Measurements from ENCODE around the gene FRAS1.
A peak's percentile ranks its signal among the peaks of the same experiment; 100 is the strongest.
"Not testable (repeated sequence)": the region's sequence is repeated elsewhere in the genome, so short reads cannot be mapped to it uniquely, and the experiment has no call there.

Gene FRAS1

DNA sequence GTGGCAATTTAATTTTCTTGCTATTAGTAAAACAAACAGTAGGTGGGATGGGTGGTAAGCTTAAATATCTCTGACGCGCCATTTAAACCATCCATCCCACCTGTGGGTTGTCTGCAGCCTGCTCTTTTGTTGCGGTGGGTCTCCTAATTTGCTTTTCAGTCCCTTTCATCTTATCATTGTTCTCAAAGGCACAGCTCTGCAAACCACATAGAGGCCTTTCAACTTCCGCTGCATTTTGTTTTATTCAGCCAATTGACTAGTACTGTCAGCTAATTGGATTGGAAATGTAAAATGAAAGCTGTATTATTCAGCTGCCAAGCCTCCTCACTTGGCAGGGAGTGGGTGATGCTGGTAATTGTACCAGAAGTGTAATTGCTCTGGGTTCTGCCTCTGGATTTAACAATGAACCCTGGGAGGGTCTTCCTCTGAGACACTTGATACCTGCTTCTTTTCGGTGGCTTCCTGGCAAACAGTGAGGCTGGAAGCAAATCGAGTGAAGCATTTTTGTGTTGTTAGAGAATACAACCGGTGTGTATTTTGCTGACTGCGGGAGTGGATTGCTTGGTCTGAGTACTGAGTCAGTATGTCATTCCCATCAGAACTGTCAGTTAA is 165.6 kb downstream of the FRAS1 start:
- DNase-seq: no peak

DNA sequence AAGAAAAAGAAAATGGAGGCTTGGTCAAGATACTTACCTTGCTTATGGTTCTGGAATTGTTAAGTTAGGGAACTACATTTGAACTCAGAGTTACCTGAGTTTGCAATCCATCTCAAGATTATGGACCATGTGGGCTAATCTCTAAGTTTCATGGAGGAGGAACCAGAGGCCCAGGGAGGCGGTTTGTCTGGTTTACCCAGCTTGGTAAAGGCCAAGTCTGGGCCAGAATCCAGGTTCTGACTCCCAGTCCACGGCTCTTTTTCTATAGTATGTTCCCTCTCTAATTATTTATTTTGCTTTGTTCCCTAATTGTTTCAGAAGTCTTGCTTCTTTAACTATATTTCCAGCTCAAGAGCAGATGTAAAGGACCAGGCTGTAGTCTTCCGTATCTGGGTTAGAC is 168.1 kb downstream of the FRAS1 start:
- no peak for DNase-seq

DNA sequence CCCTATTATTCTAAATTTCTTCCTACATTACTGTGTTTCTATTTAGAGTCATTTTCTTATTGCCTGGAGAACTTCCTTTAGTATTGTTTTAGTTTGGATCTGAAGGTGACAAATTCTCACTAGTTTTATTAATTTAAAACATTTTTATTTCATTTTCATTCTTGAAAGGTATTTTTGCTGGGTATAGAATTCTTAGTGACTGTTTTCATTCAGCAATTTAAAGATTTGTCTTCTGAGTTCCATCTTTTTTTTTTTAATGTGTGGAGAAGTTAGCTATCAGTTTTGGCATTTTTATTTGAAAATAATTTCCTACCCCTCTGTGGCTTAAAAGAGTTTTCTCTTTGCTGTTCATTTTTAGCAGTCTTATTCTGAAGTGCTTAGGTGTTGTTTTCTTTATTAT is 169.2 kb downstream of the FRAS1 start:
- DNase-seq: no peak

DNA sequence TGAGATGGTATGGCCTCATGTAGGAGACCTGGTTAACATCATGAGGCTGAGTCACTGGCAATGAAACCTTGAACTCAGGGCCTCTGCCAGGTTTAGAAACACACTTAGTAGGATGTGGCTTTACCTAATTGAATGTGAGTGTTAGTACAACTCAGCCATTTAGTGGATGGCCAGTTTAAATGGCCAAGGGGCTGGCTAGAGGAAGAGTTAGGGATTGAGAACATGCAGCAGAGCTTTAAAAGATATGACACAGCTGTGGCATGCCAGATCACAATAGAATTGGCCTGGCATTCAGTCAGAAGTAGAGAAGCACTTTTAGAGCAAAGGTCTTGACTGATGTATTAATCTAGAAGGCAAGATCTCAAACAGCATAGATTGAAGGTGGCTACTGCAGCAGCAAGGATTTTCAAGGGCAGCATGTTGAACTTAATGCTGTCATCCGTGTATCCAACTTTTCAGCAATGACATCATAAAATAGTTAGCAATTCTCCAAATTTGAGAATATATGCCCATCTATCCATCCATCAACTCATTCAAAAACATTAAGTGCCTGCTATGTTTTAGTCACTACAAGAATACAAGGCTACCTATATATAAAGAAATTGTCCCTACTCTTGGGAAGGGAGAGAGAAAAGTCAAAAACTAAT is 170.4 kb downstream of the FRAS1 start:
- DNase-seq: no peak

DNA sequence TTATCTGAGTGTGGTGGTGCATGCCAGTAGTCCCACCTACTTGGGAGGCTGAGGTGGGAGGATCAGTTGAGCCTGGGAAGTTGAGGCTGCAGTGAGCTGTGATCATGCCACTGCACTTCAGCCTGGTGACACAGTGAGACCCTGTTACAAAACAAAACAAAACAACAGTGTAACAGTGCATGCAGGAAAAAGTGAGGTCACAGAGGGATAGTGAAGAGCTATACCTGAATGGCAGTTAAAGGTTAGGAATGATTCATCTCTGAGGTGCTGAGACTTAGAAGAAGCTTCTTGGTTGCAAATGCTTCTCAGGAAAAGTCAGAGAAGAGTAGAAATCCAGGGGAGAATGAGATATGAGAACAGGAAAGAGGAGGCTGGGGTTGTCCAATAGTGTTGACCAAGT is 178.7 kb downstream of the FRAS1 start:
- DNase-seq: no peak

DNA sequence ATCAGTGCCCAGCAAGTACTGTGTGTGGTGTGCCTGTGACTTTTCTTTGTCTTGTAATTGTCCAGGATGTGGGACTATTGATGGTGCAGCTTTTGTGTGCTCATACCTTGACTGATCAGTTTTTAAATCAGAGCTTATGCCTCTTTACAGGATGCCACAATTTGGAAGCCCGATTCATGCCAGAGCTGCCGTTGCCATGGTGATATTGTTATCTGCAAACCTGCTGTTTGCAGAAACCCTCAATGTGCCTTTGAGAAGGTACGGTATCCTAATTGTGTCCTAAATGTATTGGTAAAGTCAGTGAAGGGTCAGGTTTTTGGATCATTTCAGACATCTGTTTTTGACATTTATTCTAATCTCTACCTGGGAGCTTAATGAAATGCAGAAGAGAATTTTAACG is 180.2 kb downstream of the FRAS1 start:
- DNase-seq: no peak

DNA sequence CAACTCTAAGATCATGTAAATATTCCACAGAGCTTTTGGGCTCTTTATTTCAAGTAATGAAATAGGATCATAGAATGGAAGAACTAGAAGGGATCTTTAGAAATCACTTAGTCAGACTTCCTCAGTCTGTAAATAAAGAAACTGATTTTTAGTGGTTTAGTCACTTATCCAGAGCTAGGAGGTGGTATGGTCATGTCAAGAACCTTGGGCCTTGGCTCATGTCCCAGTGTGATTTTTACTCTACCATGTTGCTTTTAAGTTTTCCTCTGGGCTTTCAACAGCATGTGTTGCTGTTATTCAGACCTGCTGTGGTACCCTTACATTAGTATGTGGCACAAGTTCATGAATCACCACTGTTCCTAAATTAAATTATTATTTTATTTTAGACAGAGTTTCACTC is 184.9 kb downstream of the FRAS1 start:
- no peak for DNase-seq

DNA sequence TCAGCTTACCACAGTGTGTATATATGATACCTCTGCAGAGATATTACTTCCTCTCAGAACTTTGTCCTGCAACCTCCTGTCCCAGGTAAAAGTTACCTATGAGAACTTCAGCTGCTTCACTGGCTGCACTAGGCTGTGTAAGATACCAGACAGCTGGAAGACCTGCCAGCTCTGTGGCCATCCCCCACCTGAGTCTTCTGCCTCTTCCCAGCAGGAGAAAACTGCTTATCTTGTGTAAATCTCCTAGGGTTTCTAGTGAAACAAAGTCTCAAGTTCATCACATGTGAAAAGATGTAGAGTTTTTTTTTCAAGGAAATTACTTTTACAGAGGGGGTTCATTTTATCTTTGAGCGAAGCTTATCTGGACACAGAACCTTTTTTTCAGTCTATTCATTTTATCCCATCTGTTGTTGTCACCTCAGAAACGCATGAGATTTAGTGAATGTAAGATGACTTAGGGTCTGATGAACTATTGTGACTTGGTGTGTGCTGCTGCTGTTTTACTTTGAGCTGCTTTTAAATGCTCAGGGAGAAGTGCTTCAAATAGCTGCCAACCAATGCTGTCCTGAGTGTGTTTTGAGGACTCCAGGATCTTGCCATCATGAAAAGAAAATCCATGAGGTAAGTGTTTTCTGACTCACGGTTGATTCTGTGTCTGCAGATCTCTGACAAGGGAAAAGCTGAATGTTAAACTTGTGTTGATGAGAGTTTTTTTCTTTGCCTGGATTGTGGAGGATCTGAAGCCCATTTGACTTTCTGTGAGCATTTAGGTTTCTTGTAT is 187.8 kb downstream of the FRAS1 start:
- DNase-seq: no peak

DNA sequence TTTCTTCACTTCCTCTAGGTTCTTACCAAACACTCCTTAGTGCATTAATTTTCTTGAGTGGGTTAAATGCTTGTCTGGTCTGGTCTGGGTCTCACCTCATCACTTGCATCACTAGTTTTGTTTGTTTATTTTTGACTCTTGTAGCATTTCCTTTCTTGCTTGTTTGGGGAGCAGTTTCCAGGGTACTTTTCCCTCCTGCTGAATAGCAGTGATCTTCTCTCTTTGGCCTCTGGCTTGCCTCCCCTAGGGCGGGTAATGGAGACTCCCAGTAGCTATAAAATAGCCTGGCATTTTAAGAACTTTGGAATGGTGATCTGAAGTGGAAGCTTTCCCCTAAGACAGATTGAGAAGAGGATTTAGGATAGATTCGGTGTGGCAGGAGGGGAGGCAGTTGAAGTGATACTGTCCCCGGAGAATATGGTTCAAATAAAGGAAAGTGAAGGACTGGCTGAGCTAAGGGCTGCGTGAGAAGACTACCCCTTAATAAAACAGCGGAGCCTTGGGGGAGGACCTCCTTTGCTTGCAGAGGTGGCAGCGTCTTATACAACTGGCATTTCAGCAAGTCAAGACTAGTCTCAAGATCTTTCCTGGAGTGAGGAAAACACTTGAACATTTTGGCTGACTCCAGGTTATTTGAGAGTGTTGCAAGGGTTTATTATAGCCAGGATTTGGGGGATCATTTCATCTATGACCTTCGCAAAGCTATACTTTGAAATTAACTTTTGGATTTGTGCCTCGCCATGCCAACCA is 190.6 kb downstream of the FRAS1 start:
- no peak for DNase-seq

DNA sequence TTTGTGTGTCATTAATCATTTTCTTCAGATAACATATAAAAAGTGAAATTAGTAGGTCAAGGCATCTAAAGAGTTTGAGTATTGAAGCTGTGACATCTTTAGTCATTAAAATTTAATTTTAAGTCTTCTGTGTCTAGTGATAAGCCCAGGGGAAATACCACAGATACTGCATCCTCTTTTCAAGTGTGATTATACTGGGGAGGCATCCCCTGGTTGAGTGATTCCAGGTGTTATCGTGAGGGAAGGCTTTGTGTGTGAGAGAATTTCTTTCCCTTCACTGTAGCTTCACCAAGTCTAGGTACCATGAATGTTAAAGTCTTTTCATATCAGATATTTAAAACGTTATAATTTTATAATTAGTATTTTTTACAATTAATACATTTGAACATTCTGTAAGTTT is 193.4 kb downstream of the FRAS1 start:
- DNase-seq: no peak

DNA sequence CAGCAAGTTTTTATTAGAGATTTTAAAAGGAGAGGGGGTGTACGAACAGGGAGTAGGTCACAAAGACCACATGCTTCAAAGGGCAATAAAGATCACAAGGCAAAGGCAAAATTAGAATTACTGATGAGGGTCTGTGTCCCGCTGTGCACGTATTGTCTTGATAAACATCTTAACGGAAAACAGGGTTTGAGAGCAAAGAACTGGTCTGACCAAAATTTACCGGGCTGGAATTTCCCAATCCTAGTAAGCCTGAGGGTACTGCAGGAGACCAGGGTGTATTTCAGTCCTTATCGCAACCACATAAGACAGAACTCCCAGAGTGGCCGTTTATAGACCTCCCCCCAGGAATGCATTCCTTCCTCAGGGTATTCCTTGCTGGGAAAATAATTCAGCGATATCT is 195.7 kb downstream of the FRAS1 start:
- not testable (repeated sequence) for DNase-seq

DNA sequence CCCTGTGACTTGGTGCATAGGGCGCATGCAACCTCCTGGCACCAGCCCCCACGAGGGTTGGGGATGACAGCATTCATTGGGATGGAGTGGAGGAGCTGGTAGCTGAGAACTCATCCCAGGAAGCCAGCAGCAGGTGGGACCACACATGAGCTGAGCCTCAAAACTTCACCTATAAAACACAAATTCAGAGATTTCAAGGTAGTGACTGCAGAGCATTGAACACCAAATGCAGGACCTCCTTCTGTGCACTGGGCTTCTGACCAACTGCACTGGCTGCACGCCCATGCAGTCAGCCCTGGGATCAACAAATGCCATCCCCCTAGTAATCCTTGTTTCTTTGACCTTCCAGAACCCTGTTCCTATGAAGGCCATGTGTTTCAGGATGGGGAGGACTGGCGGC is 197.8 kb downstream of the FRAS1 start:
- DNase-seq: no peak

DNA sequence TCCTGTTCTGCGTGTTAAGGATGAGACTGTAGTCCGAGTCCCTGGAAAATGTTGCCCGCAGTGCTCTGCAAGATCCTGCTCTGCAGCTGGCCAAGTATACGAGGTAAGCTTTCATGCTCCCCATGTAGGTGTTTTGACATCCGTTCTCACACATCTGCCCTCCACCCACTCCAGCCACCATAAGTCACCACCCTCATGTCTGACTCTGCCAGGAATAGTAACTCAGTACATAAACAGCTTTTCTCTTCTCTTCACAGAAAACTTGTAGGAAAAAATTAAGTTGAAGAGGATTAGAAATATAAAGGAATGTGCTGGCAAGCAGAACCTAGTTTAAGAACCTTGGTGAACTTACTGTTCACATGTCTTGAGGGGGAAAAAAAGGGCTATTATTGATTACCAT is 207.9 kb downstream of the FRAS1 start:
- no peak for DNase-seq

DNA sequence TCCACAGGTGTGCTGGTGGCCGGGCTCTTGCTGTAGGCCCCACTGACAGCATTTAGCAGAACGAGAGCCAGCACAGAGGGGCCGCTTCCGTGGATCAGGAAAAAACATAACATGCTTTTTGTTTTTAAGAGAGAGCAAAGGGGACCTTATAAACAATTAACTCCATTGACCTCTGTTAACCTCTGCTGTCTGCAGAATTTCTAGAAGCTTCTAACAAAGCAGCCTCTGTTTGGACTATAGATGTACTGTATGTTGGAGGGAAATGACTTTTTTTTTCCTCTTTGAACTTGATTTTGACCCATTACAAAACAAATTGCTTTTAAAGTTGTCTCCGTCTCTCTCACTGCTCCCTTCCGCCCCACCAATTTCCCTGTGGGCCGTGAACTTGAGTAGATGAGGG is 210.7 kb downstream of the FRAS1 start:
- DNase-seq: no peak

DNA sequence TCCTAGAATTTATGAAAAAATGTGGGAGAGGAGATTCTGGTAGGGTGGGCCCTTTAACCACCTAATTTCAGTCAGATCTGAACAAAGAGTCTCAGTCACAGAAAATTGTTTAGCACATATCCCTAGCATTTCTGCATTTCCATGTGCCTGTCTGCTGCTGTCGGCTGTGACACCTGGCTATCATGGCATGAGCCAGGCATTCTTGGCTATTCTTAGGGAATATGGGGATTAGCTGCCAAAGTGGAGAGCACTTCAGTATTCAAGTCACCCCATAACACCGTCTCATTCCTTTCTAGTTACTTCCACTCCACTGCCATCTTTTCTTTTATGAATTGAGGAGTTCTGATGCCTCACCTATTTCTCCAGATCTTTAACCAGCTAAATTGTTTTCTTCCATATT is 211.5 kb downstream of the FRAS1 start:
- DNase-seq: no peak

DNA sequence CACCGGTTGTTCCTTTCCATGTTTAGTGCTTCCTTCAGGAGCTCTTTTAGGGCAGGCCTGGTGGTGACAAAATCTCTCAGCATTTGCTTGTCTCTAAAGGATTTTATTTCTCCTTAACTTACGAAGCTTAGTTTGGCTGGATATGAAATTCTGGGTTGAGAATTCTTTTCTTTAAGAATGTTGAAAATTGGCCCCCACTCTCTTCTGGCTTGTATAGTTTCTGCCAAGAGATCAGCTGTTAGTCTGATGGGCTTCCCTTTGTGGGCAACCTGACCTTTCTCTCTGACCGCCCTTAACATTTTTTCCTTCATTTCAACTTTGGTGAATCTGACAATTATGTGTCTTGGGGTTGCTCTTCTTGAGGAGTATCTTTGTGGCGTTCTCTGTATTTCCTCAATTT is 218.3 kb downstream of the FRAS1 start:
- DNase-seq: not testable (repeated sequence)

DNA sequence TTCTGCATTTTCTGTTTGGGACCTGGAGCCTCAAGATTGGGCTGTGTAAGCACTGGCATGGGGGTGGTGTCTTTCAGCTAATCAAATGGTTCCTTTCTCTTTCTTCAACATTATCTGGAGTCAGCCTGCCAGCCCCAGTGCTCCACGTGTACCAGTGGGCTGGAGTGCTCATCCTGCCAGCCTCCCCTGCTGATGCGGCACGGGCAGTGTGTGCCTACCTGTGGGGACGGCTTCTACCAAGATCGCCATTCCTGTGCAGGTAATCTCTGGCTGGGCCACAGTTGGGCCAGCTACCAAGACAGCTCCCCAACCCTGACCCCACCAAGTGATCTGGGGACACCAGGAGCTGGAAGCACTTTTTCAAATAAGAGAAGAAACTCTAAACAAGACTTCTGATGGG is 229.2 kb downstream of the FRAS1 start:
- DNase-seq: no peak

DNA sequence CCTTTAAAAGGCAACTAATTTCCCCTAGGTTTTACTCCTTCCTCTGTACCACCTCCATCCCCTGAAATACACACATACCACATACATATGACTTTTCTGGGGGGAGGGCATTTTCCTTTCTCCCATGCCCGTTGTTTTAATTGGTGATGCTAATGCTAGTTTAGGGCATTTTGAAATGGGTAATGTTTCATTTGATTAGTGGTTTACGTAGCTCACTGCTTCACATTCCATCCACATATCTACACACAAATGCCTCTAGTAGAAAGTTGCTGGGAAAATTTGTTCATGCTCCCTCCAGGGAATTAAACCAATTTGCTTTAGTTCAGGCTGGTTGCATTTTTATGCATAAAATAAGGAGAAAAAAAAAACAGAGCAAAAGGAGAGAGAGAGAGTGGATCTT is 231.2 kb downstream of the FRAS1 start:
- no peak for DNase-seq

DNA sequence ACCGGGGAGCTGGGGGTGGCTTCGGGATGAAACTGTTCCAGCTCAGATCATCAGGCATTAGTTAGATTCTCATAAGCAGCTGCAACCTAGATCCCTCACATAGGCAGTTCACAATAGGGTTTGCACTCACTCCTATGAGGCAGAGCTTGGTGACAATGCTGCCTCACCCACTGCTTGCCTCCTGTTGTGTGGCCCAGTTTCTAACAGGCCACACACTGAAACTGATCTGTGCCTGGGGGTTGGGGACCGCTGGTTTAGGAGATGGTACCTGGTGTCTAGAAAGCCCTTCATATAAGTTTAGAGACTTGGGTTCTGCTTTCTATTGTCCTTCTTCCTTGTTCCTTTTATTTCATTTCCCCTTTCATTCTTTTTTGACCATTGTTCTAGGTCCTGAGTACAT is 234.2 kb downstream of the FRAS1 start:
- DNase-seq: no peak

DNA sequence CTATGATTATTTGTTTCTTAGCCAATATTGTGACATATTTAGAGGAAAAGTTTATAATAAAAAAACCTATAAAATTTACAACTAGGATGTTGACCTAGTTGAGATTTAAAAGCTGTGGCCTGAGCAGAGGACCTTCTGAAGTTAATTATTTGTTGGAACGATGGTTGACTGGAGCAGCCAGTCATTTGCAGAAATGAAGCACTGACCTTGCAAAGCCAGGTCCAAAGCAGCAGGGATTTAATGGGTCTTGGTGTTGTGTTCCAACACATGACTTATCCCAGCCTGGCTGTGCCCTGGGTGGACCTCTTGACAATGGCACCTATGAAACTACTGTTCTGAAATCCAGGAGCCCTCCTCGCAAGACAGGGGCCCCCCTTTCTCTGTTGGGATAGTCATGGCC is 235.2 kb downstream of the FRAS1 start:
- DNase-seq: no peak

DNA sequence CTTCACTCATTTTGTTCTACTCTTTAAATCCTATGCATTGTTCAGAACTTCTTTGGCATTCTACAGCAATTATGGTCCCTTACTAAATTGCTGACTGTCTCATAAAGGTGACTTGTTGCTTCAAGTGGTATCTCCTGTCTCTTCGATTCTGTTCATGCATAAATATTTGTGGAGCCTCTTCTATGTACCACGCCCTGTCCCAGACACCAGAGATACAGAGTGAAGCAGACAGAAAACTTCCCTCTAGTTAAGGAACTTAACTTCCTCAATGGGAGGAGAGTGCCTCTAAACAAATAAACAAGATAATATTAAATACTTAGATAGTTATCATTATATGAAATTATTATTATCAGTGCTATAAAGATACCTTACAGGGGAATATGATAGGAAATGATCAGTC is 235.7 kb downstream of the FRAS1 start:
- DNase-seq: no peak

DNA sequence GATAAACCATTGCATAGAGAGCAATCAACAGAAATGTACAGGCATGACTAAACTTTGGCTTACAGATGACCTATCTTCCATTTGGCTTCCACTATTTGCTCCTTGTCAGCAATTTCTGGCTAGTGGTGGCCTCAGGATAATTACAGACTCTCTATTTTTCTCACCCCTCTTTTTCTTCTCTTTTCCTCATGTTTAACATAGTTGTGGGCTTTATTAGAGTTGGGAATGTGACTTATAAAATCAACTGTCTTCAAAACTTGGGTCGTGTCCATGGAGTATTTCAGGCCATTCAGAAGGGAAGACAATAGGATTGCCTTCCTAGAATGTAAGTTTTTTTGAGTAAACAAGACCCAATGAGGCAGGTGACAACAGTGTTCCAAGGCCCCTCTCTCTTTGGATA is 236.2 kb downstream of the FRAS1 start:
- no peak for DNase-seq

DNA sequence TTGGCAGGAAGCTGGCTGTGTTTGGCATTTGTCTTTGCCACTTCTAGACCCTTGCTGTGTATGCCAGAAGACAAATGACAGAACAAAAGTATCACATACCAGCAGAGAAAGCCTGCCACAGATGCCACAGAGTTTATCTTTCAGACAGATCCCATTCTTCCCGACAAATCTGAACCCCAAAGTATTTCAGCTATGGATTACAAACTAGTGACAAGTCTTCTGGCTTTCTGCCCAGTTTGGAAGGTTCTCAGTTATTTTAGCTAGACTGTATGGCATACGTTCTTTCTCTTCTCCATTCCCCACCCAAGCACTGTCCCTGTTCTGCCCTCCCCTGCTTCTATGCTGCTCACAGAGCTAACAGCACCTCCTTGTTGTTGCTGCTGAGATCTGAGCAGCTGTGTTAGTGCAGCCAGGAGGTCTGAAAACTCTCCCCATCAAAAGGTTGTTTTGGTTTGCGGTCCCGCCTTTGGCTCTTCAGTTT is 236.7 kb downstream of the FRAS1 start:
- DNase-seq: peak; percentile 49

DNA sequence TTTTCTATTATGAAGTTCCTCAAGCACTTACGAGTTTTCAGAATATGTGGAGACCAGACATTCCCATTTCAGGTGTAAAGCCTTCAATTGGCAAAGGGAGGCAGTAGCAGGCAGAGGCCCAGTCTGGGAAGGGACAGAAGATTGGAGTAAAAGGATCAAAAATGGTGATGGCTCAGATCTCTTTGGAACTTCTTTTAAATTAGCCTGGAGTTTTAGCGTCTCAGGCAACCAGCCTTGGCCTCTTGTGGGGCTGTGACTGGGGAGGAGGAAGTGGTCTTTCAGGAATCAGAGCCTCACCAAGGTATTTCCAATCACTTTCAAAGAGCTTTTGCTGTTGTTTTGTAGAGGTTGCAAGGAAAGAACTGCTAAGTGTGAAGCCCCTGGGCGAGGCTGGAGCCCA is 239.1 kb downstream of the FRAS1 start:
- no peak for DNase-seq

All from amniotic stem cell (primary cell).